Sigmoid colon (tissue), 7 donors: ENCODE data around the gene DAB2. TPM values are rescaled to one million over a fixed set of nuclear protein-coding genes. Genes with fewer than 3 reads are reported as not detected.

Source experiments
- DNase-seq: peaks from one replicate; pipeline ENCODE4 v3.0.0-alpha.2; 2019
- H3K27ac ChIP-seq, 4 donors: fragments of 200-600 bp; sonication (generic); one replicate each; pipeline ENCODE4 v1.5.1; 2016 to 2019; ENCODE audit warnings: mild to moderate bottlenecking in 1 of 4
- H3K27me3 ChIP-seq, 3 donors: fragments of 200-600 bp; sonication (generic); one replicate each; pipeline ENCODE4 v1.5.1; 2019; ENCODE audit warnings: mild to moderate bottlenecking in 1 of 3
- H3K36me3 ChIP-seq, 4 donors: fragments of 200-600 bp; sonication (generic); one replicate each; pipeline ENCODE4 v1.5.1; 2016 to 2019
- H3K4me1 ChIP-seq, 4 donors: fragments of 200-600 bp; sonication (generic); one replicate each; pipeline ENCODE4 v1.5.1; 2017 to 2019
- H3K4me3 ChIP-seq, 4 donors: fragments of 200-600 bp; sonication (generic); one replicate each; pipeline ENCODE4 v1.5.1; 2017 to 2019; ENCODE audit warnings: mild to moderate bottlenecking in 2 of 4, moderate library complexity in 1 of 4
- H3K9me3 ChIP-seq, 4 donors: fragments of 200-600 bp in 3 of 4; sonication (generic) in 3 of 4; one replicate each; pipeline versions ENCODE4 v1.5.1 to v1.6.1; 2013 to 2019
- EP300 ChIP-seq, 4 donors: sonication (generic); formaldehyde crosslinking; IDR thresholded peaks; one replicate each; pipeline ENCODE4 v1.6.1; 2017; ENCODE audit warnings: antibody characterized with exemption in 4 of 4
- POLR2A ChIP-seq, 2 donors: fragments of 450-650 bp; IDR thresholded peaks; one replicate each; pipeline ENCODE4 v1.6.1; 2016; ENCODE audit warnings: antibody characterized with exemption in 2 of 2, mild to moderate bottlenecking in 2 of 2, moderate library complexity in 2 of 2
- POLR2AphosphoS5 ChIP-seq, 4 donors: sonication (generic); formaldehyde crosslinking; IDR thresholded peaks; one replicate each; pipeline ENCODE4 v1.6.1; 2017; ENCODE audit warnings: antibody characterized with exemption in 4 of 4
- WGBS, 2 donors: extraction: QIAGEN DNeasy Blood & Tissue Kit; methylation state at CpG; one replicate each; pipeline ENCODE4 v1.1.7; 2013; 5-methylcytosine and 5-hydroxymethylcytosine counted together
- intact Hi-C: fragments of 100-400 bp; cut with DNase I; formaldehyde crosslinking; loops from one replicate; pipeline ENCODE4 v1.15.1; 2023
- polyA plus RNA-seq, 3 donors: library from polyadenylated mRNA; stranded (reverse); fragments of 200-250 nt; gene quantifications; one replicate each; pipeline ENCODE4 v1.2.3, GENCODE V29; 2013
- total RNA-seq, 4 donors: library from RNA; depleted of rRNA; stranded (reverse); fragments of >200 nt; gene quantifications; one replicate each; pipeline ENCODE4 v1.1.0, GENCODE V29; 2016
- TF ChIP-seq, protein P1 (sequence below), 4 experiments: fragments of 450-650 bp in 3 of 4; fragments of 200-600 bp in 1 of 4; IDR thresholded peaks; one replicate each; pipeline ENCODE4 v1.5.1; 2016 to 2019; ENCODE audit warnings: antibody characterized with exemption in 4 of 4, mild to moderate bottlenecking in 3 of 4, moderate library complexity in 2 of 4
- donor health status: healthy with polysubstance abuse.
- donor health status: Bipolar disorder and iron deficiency.
- donor health status: healthy.

DAB2 gene
- total and polyA plus RNA-seq, 7 donors = 17.9 to 74.1 (median 55.0) TPM

DNA sequence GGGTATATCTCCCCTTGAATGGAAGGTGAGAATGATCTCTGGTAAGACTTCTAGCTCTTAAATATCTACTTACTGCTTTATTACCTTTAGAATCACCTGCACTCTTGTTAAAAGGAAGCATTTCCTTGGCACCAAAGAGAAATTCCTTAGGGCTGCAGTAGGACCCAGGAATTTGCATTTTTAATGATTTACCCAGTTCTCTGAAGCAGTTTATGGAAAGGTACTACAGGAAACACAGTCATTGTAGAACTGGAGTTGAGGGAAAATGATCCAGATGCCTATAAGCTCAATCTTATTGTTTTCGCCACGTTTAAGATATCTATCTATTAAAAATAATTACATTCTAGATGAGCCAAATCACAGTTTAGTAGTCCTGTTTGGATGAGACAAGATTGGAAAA, 51.0 kb downstream of the DAB2 start:
- Histone ChIP-seq H3K4me1 (peaks cover 0 to 3% (median 0%) of the 10 kb centered on the region in 4 donors), H3K9me3 (no peaks in the 10 kb centered on the region), H3K36me3 (peaks cover 0 to 63% (median 25%) of the 10 kb centered on the region in 4 donors), H3K27ac (no peak overlapping the region), H3K4me3 (no peak overlapping the region), H3K27me3 (no peaks in the 10 kb centered on the region)
- TF ChIP-seq, protein P1, sequence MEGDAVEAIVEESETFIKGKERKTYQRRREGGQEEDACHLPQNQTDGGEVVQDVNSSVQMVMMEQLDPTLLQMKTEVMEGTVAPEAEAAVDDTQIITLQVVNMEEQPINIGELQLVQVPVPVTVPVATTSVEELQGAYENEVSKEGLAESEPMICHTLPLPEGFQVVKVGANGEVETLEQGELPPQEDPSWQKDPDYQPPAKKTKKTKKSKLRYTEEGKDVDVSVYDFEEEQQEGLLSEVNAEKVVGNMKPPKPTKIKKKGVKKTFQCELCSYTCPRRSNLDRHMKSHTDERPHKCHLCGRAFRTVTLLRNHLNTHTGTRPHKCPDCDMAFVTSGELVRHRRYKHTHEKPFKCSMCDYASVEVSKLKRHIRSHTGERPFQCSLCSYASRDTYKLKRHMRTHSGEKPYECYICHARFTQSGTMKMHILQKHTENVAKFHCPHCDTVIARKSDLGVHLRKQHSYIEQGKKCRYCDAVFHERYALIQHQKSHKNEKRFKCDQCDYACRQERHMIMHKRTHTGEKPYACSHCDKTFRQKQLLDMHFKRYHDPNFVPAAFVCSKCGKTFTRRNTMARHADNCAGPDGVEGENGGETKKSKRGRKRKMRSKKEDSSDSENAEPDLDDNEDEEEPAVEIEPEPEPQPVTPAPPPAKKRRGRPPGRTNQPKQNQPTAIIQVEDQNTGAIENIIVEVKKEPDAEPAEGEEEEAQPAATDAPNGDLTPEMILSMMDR (IDR thresholded peaks at IDR 0.05) = no peak
- TF ChIP-seq POLR2AphosphoS5 (IDR thresholded peaks at IDR 0.05) = no peak
- TF ChIP-seq POLR2A (IDR thresholded peaks at IDR 0.05) = no peak
- no peak for TF ChIP-seq EP300 (IDR thresholded peaks at IDR 0.05)
- no peak for DNase-seq
- intact Hi-C loops = loop anchor here (10.0 kb wide), 1 partner anchor 159 kb away; the partner anchor contains the start of gene FYB1
- 23 to 79% methylated on average over 2 of the region's 2 CpGs for WGBS, 2 donors

- intact Hi-C loops = loop anchor here (10.0 kb wide), 1 partner anchor 156 kb away; the partner anchor contains the start of gene FYB1
- DNase-seq = no peak
- 39 to 73% methylated on average over 3 of the region's 3 CpGs for WGBS, 2 donors
- no peak overlapping the region for H3K27ac ChIP-seq
- H3K4me1 ChIP-seq = peaks cover 0 to under 1% (median 0%) of the 10 kb centered on the region in 4 donors
- H3K36me3 ChIP-seq = peaks cover 0 to 54% (median 20%) of the 10 kb centered on the region in 4 donors
- H3K27me3 ChIP-seq = no peaks in the 10 kb centered on the region
- no peaks in the 10 kb centered on the region for H3K9me3 ChIP-seq
- H3K4me3 ChIP-seq = no peak overlapping the region
- TF ChIP-seq POLR2A (IDR thresholded peaks at IDR 0.05) (no peak), POLR2AphosphoS5 (IDR thresholded peaks at IDR 0.05) (no peak), EP300 (IDR thresholded peaks at IDR 0.05) (no peak)
- TF ChIP-seq, protein P1 (IDR thresholded peaks at IDR 0.05) = no peak
Measured at GRCh38 chr5:39371367-39371635, 53.5 kb downstream of the DAB2 start.

DNA sequence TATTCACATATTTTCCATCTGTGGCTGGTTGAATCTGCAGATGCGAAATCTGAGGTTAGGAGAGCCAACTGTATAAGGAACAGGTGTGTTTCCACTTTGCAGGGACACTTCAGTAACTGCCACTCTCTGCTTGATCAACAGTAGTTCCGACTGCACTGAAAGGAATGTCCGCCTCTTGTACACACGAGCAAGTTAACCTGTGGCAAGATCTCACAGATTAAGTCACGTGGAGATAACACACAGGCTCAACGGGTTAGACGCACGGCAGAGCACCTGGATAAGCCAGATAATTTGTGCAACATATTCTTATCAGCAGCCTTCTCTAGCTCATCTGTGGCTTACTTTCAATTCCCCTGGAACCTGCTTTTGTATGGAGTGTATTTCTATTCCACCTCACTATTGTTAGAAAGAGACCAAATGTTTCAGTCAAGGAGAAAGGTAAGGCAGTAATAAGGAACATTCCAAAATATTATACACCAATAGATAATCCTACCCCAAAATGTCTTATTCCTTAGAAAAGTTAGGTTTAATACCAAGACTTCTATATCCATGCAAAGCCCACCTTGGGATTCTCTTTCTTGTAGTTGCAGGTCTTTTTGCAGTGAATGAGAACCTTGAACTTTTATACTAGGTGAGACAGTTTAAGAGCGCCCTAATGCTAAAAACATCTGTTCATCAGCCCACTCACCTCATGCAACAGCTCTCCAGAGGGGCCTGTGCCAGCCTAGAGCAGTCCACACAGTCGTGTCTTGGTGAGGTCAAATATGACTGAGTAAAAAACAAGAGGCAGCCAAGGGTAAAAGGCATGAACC, 54.0 kb downstream of the DAB2 start:
- 23 to 66% methylated on average over 10 of the region's 10 CpGs for WGBS, 2 donors
- peaks cover 0 to 50% (median 18%) of the 10 kb centered on the region in 4 donors for H3K36me3 ChIP-seq

GRCh38 chr5:39369123-39369815, 55.5 kb downstream of the DAB2 start:
- Histone ChIP-seq H3K9me3 (no peaks in the 10 kb centered on the region), H3K4me1 (no peaks in the 10 kb centered on the region), H3K27me3 (no peaks in the 10 kb centered on the region), H3K36me3 (peaks cover 0 to 37% (median 12%) of the 10 kb centered on the region in 4 donors), H3K27ac (no peak overlapping the region), H3K4me3 (no peak overlapping the region)
- intact Hi-C loops = no loop called here
- WGBS, 2 donors = 80 to 89% methylated on average over 5 of the region's 5 CpGs
- DNase-seq = no peak
- no peak for TF ChIP-seq EP300 (IDR thresholded peaks at IDR 0.05)
- TF ChIP-seq POLR2AphosphoS5 (IDR thresholded peaks at IDR 0.05) = no peak
- TF ChIP-seq, protein P1 (IDR thresholded peaks at IDR 0.05) = no peak
- no peak for TF ChIP-seq POLR2A (IDR thresholded peaks at IDR 0.05)

More for the DNA sequence above, 54.0 kb downstream of the DAB2 start:
- TF ChIP-seq POLR2A (IDR thresholded peaks at IDR 0.05) = no peak
- TF ChIP-seq POLR2AphosphoS5 (IDR thresholded peaks at IDR 0.05) = no peak
- TF ChIP-seq EP300 (IDR thresholded peaks at IDR 0.05) = no peak
- TF ChIP-seq, protein P1 (IDR thresholded peaks at IDR 0.05) = no peak
- Histone ChIP-seq H3K27me3 (no peaks in the 10 kb centered on the region), H3K9me3 (no peaks in the 10 kb centered on the region), H3K4me3 (no peak overlapping the region), H3K4me1 (no peaks in the 10 kb centered on the region), H3K27ac (no peak overlapping the region)
- DNase-seq = no peak
- intact Hi-C loops = loop anchor here (10.0 kb wide), 1 partner anchor 156 kb away; the partner anchor contains the start of gene FYB1
